Lung microvascular endothelial cell (primary cell): ENCODE measurements around the gene LSM14A. TPM values are rescaled to one million over a fixed set of nuclear protein-coding genes. Genes with fewer than 3 reads are reported as not detected.
A peak's percentile ranks its signal among the peaks of the same experiment; 100 is the strongest.
"Not testable (repeated sequence)": the region's sequence is repeated elsewhere in the genome, so short reads cannot be mapped to it uniquely, and the experiment has no call there.

ENCODE experiments used
- DNase-seq, 2 donors: peaks; one replicate each; pipeline versions ENCODE4 v3.0.0 to v3.0.0-alpha.2; 2010; ENCODE audit warnings: low read depth in 2 of 2
- total RNA-seq: library from RNA; depleted of rRNA; stranded (reverse); fragments of >200 nt; gene quantifications from 2 replicates; pipeline ENCODE4 v1.2.1, GENCODE V29; 2014

LSM14A gene
- total RNA-seq, 1 donor from 2014 or later = 131 TPM

- DNase-seq = not testable (repeated sequence)
Observed at GRCh38 chr19:34158966-34159365, 13.3 kb upstream of the LSM14A start.

- DNase-seq = not testable (repeated sequence)
Observed at GRCh38 chr19:34159541-34159940, 12.8 kb upstream of the LSM14A start.

- DNase-seq = not testable (repeated sequence)
Observed at GRCh38 chr19:34161902-34162301, 10.4 kb upstream of the LSM14A start.

GRCh38 chr19:34165295-34165738 is 7.0 kb upstream of the LSM14A start:
- DNase-seq = no peak

- not testable (repeated sequence) for DNase-seq
Observed at GRCh38 chr19:34169475-34170199, 2.7 kb upstream of the LSM14A start.

GRCh38 chr19:34171539-34171876 is 796 bp upstream of the LSM14A start:
- DNase-seq = peak in 1 of 2 donors; percentile 55

- DNase-seq = peak in 1 of 2 donors; percentile 31
Observed at GRCh38 chr19:34172661-34173192, 423 bp downstream of the LSM14A start.

GRCh38 chr19:34173193-34173956 is 1.1 kb downstream of the LSM14A start:
- DNase-seq = peak; percentile 42 to 54

GRCh38 chr19:34175173-34175572 is 2.9 kb downstream of the LSM14A start:
- not testable (repeated sequence) for DNase-seq

GRCh38 chr19:34176581-34176980 is 4.3 kb downstream of the LSM14A start:
- DNase-seq = no peak

- no peak for DNase-seq
Observed at GRCh38 chr19:34178274-34178610, 5.9 kb downstream of the LSM14A start.

GRCh38 chr19:34179066-34179465 is 6.8 kb downstream of the LSM14A start:
- no peak for DNase-seq

- no peak for DNase-seq
Observed at GRCh38 chr19:34180273-34180672, 8.0 kb downstream of the LSM14A start.

- DNase-seq = no peak
Observed at GRCh38 chr19:34180709-34181108, 8.4 kb downstream of the LSM14A start.

- DNase-seq = no peak
Observed at GRCh38 chr19:34181111-34181864, 9.0 kb downstream of the LSM14A start.

- no peak for DNase-seq
Observed at GRCh38 chr19:34182125-34182524, 9.8 kb downstream of the LSM14A start.

- DNase-seq = no peak
Observed at GRCh38 chr19:34184880-34185491, 12.7 kb downstream of the LSM14A start.

- DNase-seq = no peak
Observed at GRCh38 chr19:34186205-34186604, 13.9 kb downstream of the LSM14A start.

GRCh38 chr19:34187011-34187410 is 14.7 kb downstream of the LSM14A start:
- no peak for DNase-seq

GRCh38 chr19:34188408-34188807 is 16.1 kb downstream of the LSM14A start:
- peak in 1 of 2 donors; percentile 11 for DNase-seq

- DNase-seq = no peak
Observed at GRCh38 chr19:34189199-34189916, 17.1 kb downstream of the LSM14A start.
